ENCODE results near the gene CCDC86. TPM values are rescaled to one million over a fixed set of nuclear protein-coding genes. Genes with fewer than 3 reads are reported as not detected.

Gene CCDC86
- total RNA-seq, 4 donors from 2014 or later, result 19.2 to 43.8 (median 21.8) TPM

DNA sequence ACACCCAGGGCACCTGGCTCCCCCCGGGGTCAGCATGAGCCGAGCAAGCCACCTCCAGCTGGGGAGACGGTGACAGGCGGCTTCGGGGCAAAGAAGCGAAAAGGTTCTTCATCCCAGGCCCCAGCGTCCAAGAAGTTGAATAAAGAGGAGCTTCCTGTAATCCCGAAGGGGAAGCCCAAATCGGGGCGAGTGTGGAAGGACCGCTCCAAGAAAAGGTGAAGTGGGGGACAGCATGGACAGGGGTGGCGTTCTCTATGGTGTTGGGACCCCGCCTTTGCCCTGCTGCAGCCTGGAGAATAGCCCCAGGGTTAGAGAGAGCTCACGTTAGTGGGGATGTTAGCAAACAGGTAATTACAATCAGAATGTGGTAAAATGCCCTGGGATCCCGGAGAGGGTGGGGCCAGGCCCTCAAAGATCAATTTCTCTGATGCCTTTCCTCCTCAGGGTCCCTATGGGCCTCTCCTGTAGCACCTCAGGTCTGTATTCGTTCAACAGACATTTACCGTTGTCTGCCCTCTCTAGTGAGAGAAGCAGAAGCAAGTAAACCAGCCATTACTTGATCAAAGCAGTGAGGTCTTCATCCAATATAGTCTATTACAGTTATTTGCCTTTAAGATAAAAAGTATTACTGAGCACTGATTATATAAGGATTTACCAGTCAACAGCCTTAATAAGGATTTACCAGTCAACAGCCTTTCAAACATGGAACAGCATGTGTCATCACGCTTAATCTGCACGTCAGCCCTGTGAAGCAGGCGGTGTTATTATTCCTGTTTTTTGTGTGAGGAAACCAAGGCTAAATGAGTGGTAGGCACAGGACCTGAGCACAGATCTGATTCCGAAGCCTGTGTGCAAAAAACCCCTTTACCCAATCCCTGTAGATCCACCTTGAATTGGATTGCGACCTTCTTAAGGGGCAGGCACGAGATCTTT lies 1.0 kb downstream of the CCDC86 start:
- no peak for TF ChIP-seq POLR2A (IDR thresholded peaks at IDR 0.05)
- TF ChIP-seq, protein P1, sequence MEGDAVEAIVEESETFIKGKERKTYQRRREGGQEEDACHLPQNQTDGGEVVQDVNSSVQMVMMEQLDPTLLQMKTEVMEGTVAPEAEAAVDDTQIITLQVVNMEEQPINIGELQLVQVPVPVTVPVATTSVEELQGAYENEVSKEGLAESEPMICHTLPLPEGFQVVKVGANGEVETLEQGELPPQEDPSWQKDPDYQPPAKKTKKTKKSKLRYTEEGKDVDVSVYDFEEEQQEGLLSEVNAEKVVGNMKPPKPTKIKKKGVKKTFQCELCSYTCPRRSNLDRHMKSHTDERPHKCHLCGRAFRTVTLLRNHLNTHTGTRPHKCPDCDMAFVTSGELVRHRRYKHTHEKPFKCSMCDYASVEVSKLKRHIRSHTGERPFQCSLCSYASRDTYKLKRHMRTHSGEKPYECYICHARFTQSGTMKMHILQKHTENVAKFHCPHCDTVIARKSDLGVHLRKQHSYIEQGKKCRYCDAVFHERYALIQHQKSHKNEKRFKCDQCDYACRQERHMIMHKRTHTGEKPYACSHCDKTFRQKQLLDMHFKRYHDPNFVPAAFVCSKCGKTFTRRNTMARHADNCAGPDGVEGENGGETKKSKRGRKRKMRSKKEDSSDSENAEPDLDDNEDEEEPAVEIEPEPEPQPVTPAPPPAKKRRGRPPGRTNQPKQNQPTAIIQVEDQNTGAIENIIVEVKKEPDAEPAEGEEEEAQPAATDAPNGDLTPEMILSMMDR (IDR thresholded peaks at IDR 0.05), result no peak
- no peak for DNase-seq (ENCODE audit: low spot score in 2 of 2)
- intact Hi-C loops (cut with DNase I; ENCODE audit: low total_unique reads), result loop anchor here (5.0 to 10.0 kb wide), 2 partner anchors 39 to 292 kb away; no protein-coding TSS in a partner anchor
- WGBS, 2 donors, result 11 to 13% methylated on average over 21 to 23 of the region's 23 CpGs
- H3K4me3 ChIP-seq (ENCODE audit: low read depth, poor library complexity, severe bottlenecking), result peak overlapping the region; percentile 61

DNA sequence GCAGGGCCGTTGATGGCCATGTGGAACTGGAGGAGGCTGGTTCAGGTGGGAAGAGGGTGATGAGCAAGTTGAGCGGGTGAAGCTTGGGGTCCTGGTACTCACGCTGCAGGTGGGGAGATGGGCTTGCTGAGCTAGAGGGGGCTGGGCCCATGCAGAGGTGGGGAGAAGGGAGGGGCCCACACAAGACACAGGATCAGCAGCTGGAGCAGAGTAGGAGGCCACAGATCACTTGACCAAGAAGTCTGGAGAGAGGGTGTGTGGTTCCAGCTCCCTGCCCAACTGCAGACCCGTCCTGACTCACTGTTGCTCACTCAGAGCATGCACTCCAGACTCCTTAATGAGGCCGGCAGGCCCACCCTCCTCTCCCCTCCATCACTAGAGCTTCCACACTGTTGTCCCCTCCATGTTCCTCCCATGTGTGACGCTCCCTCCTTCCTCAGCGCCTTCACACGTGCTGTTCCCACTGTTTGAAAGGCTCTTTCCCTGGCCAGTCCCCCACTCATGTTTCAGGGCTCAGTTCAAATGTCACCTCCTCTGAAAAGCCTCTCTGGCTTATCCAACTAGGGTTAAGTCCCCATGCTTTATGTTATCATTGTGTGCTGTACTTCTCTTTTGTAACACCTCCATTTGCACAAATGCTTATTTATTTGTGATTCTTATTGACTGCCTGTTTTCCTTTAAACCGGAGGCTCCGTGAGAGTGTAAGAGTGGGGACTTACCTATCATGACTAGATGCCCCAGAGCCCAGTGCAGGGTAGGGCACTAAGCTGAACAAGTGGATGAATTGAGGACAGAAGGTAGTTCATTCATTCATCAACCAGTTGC lies 2.3 kb downstream of the CCDC86 start:
- DNase-seq (ENCODE audit: low spot score in 2 of 2), result no peak
- WGBS, 2 donors, result 53 to 72% methylated on average over 10 of the region's 10 CpGs
- intact Hi-C loops (cut with DNase I; ENCODE audit: low total_unique reads), result loop anchor here (5.0 to 10.0 kb wide), 2 partner anchors 38 to 291 kb away; no protein-coding TSS in a partner anchor
- no peak overlapping the region for H3K4me3 ChIP-seq (ENCODE audit: low read depth, poor library complexity, severe bottlenecking)
- TF ChIP-seq, protein P1 (IDR thresholded peaks at IDR 0.05), result no peak
- no peak for TF ChIP-seq POLR2A (IDR thresholded peaks at IDR 0.05)

DNA sequence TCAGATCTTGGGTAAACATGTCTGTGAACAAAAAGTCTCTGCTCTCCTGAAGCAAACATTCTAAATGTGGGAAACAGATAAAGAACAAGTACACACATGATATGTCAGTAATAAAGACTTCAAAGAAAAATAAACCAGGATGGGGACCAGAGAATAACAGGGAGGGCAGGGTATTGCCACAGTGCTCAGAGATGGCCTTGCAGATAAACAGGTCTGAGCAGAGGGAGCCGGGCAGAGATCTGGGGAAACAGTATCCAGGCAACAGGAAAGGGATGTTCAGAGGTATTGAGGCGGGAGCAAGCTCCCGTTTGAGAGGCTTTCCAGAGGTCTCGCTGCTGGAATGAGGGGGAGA lies 2.9 kb downstream of the CCDC86 start:
- H3K4me3 ChIP-seq (ENCODE audit: low read depth, poor library complexity, severe bottlenecking), result no peak overlapping the region
- TF ChIP-seq POLR2A (IDR thresholded peaks at IDR 0.05), result no peak
- TF ChIP-seq, protein P1 (IDR thresholded peaks at IDR 0.05), result no peak
- DNase-seq (ENCODE audit: low spot score in 2 of 2), result no peak
- intact Hi-C loops (cut with DNase I; ENCODE audit: low total_unique reads), result loop anchor here (5.0 to 10.0 kb wide), 2 partner anchors 37 to 290 kb away; no protein-coding TSS in a partner anchor
- 36% methylated on average over 4 of the region's 4 CpGs for WGBS, 2 donors

DNA sequence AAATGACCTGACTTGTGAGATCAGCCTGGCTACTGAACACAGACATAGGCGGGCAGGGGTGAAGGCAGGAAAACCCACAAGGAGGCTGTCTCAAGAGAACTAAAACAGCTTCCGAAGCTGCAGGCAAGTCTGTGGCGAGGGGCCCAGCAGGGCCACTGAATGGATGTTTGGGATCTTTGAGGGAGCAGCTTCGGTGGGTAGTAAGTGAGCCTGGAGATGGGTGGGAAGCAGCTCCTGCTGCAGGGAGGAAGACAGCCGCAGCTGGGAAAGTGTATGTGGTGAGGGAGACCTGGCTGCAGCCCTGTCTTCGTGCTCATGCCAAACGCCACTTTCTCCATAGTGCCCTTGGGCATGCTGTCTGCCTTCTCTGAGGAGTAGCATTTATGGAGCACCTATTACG lies 3.4 kb downstream of the CCDC86 start:
- 72 to 76% methylated on average over 8 of the region's 8 CpGs for WGBS, 2 donors
- intact Hi-C loops (cut with DNase I; ENCODE audit: low total_unique reads), result loop anchor here (10.0 kb wide), 1 partner anchor 289 kb away; no protein-coding TSS in a partner anchor
- TF ChIP-seq POLR2A (IDR thresholded peaks at IDR 0.05), result no peak
- TF ChIP-seq, protein P1 (IDR thresholded peaks at IDR 0.05), result no peak
- DNase-seq (ENCODE audit: low spot score in 2 of 2), result no peak
- no peak overlapping the region for H3K4me3 ChIP-seq (ENCODE audit: low read depth, poor library complexity, severe bottlenecking)

DNA sequence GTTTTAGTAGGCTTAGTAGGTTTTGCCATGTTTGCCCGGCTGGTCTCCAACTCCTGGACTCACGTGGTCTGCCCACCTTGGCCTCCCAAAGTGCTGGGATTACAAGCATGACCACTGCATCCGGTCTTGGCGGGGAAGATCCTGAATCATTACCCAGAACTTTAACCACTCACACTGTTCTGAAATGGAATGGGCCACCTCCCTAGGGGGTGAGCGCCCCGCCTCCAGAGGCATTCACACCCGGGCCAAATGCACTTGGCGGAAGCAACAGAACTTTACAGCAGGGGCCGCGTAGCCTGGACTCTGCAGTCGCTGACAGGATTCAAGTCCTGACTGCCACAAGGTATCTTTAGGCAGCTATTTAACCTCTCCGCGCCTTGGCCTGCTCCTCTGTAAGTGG lies 5.4 kb downstream of the CCDC86 start:
- TF ChIP-seq POLR2A (IDR thresholded peaks at IDR 0.05), result no peak
- TF ChIP-seq, protein P1 (IDR thresholded peaks at IDR 0.05), result no peak
- no peak overlapping the region for H3K4me3 ChIP-seq (ENCODE audit: low read depth, poor library complexity, severe bottlenecking)
- intact Hi-C loops (cut with DNase I; ENCODE audit: low total_unique reads), result loop anchor here (10.0 kb wide), 1 partner anchor 288 kb away; no protein-coding TSS in a partner anchor
- DNase-seq (ENCODE audit: low spot score in 2 of 2), result no peak
- 73 to 75% methylated on average over 13 of the region's 13 CpGs for WGBS, 2 donors
